ENCODE data around the gene NACC1.
"Not testable (repeated sequence)": the region's sequence is repeated elsewhere in the genome, so short reads cannot be mapped to it uniquely, and the experiment has no call there.

The NACC1 gene

DNA sequence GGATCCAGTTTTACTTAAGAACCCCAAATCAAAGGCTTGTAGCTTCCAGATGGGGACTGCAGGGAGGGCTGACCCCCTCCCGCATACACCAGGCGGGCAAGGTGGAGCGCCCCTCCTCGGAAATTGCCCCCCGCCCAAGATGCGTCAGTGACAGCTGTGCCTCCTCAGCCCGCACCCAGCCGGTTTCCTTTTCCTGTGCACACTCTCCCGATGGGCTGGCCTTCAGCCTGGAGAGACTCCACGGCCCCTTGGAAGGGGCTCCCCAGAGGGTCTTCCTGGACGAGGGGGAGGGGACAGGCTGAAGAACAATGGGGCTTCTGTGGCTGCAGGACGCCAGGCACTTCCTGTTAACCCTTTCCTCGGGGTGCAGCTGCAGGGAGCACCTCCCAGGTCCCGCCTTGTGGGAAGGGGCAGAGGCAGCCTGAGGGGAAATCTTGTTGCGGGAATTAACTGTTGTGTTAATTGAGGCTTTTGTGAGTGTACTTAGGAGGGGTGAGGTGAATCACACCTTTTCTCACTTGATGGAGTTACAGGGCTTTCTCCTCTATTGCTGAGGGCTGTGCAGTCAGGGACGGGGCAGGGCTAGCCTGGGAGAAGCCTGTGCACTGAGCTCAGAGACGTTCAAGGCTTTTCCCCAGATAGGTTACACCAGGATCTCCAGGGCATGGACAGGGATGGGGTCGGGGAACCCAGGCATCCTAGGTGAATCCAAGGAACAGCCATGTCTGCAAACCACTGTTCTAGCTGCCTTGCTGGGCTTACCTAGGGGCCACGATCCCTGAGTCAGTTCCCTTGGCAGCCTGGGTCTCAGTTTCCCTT is 46.5 kb downstream of the NACC1 start:
- peak; percentile 49 for DNase-seq (ENCODE audit: low spot score)

DNA sequence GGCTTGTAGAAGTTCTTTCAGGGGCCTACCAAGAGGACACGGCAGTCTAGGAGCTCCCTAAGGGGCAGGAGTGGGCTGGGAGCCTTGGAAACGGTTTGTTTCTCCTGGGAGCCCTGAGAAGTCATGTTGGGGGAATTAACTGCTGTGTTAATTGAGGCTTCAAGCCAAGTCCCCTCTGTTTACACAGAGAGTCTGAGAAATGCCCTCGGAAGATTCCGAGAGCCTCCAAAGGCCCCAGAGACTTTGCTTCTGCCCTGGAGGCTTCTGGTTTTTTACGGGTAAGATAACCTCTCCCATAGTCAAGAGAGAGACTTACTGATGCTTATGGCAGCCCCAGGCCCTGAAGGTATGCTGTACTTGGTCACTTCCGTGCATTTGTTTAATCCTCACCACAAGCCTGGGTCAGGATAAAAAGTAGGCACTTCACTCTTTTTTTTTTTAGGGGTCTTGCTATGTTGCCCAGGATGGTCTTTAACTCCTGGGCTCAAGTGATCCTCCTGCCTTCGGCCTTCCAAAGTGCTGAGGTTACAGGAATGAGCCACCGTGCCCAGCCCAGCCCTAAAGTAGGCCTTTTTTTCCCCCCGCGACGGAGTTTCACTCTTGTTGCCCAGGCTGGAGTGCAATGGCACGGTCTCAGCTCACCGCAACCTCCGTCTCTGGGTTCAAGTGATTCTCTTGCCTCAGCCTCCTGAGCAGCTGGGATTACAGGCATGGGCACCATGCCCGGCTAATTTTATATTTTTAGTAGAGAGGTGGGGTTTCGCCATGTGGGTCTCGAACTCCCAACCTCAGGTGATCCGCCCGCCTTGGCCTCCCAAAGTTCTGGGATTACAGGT is 47.3 kb downstream of the NACC1 start:
- DNase-seq (ENCODE audit: low spot score): no peak

DNA sequence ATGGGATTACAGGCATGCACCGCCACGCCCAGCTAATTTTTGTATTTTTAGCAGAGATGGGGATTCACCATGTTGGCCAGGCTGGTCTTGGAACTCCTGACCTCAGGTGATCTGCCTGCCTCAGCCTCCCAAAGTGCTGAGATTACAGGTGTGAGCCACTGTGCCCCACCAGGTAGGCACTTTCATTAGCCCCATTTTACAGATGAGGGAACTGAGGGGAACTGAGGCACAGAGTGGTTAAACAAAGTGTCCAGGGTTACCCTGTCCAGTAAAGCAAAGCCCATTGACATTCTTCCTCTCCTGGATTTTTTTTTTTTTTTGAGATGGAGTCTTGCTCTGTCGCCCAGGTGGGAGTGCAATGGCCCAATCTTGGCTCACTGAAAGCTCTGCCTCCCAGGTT is 48.1 kb downstream of the NACC1 start:
- not testable (repeated sequence) for DNase-seq (ENCODE audit: low spot score)

DNA sequence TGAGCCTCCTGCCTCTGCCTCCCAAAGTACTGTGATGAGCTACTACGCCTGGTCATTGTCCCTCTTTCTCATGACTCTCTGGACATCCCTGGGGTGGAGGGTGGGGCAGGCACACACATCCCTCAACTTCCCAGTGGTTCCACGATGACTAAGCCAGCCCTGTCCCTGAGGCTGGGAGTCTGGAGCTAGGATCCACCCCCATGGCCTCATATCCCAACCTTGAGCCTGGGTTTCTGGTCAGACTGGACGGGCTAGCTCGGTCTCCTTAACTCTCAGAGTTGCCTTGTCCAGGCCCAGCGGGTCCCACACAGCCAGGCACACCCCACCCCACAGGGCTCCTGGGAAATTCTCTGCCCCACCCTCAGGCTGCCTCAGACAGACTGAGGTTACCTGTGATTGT is 51.7 kb downstream of the NACC1 start:
- DNase-seq (ENCODE audit: low spot score): no peak

DNA sequence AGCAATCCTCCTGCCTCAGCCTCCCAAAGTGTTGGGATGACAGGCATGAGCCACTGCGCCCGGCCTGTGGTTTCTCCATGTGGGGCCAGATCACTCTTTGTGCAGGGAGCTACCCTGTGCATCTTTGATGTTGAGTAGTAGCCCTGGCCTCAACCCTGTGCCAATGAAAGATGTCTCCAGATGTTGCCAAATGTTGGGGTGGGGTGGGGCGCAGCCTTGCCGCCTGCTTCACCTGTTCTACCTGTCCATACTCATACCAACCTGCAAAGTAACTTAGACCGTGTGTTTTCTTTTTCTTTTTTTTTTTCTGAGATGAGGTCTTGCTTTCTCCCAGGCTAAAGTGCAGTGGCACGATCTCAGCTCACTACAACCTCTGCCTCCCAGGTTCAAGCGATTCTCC is 53.1 kb downstream of the NACC1 start:
- DNase-seq (ENCODE audit: low spot score): no peak

DNA sequence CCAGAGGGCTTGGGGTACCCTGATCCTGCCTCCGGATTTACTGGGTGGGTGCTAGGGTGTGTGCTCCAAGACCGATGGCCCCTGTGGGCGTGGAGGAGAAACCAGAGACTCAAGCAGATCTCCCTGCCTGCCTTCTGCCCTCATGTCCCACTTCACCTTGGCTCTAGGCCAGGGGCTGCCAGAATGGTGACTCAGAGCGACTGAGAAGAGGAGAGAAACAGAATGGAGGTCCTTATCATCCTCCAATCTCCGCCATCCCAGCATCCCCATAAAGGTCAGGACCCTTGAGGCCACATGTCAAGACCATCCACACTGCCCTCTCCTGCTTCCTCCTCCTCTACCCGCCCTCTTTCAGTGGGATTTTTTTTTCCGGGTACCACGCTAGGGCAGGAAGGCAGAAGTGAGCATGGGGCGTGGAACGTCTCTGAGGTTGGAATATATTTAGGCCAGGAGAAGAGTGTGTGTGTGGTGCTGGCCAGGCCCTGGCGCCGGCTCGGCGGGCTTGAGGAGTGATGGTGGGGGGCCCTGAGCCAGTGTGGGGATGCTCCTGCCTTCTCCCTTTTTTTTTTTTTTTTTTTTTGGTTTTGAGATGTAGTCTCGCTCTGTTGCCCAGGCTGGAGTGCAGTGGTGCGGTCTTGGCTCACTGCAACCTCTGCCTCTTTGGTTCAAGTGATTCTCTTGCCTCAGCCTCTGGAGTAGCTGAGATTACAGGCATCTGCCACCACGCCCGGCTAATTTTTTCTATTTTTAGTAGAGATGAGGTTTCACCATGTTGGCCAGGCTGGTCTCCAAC is 54.5 kb downstream of the NACC1 start:
- peak; percentile 38 for DNase-seq (ENCODE audit: low spot score)

DNA sequence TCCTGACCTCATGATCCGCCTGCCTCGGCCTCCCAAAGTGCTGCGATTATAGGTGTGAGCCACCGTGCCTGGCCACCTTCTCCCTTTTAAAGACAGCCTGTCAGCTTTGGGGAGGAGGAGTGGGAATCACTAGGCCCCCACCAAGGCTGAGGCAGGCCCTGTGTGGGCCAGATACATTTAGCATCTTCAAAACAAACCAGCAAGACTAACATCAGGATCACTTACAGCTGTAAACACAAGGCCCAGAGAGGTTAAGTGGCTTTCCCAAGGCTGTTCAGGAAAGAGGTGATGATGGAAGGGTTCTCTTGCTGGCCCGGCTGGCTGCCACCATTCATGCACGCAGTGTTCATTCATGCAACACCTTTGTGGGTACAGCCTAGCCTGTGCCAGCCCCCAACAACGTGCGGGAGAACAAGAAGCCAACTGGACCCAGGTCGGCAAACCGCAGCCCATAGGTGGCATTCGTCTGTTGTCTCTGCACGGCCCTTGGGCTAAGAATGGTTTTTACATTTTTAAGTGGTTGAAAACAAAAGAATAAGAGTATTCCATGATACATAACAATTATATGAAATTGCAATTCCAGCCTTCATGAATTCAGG is 55.2 kb downstream of the NACC1 start:
- DNase-seq (ENCODE audit: low spot score): no peak

DNA sequence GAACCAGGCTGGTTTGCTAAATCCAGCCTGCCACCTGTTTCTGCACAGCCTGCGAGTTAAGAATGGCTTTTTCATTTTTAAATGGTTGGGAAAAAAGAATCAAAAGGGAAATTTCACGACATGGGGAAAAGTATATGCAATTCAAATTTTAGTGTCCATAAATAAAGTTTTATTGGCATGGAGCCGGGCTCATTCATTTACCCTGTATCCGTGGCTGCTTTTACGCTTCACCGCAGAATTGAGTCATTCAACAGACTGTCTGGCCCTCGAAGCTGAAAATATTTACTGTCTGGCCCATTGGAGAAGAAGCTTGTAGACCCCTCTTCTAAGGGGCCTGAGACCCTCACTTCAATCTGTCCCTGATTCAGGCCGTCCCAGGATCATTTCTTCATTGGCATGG is 58.3 kb downstream of the NACC1 start:
- no peak for DNase-seq (ENCODE audit: low spot score)

DNA sequence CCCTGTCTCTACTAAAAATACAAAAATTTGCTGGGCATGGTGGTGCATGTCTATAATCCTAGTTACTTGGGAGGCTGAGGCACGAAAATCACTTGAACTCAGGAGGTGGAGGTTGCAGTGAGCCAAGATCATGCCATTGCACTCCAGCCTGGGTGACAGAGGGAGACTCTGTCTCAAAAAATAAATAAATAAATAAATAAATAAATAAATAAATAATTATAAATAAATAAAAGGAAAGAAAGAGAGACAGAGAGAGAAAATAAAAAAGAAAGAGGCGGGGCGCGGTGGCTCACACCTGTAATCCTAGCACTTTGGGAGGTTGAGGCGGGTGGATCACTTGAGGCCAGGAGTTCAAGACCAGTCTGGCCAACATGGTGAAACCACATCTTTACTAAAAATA is 59.5 kb downstream of the NACC1 start:
- not testable (repeated sequence) for DNase-seq (ENCODE audit: low spot score)

DNA sequence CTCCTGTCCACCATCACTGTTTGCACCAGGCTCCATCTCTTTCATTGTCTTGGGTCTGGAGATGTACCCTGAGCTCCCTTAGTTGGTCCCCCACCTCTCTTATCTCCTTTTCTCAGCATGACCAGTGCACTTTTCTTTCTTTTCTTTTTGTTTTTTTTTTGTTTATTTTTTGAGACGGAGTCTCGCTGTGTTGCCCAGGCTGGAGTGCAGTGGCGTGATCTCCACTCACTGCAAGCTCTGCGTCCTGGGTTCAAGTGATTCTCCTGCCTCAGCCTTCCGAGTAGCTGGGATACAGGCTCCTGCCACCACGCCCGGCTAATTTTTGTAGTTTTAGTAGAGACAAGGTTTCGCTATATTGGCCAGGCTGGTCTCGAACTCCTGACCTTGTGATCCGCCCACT is 60.2 kb downstream of the NACC1 start:
- not testable (repeated sequence) for DNase-seq (ENCODE audit: low spot score)

DNA sequence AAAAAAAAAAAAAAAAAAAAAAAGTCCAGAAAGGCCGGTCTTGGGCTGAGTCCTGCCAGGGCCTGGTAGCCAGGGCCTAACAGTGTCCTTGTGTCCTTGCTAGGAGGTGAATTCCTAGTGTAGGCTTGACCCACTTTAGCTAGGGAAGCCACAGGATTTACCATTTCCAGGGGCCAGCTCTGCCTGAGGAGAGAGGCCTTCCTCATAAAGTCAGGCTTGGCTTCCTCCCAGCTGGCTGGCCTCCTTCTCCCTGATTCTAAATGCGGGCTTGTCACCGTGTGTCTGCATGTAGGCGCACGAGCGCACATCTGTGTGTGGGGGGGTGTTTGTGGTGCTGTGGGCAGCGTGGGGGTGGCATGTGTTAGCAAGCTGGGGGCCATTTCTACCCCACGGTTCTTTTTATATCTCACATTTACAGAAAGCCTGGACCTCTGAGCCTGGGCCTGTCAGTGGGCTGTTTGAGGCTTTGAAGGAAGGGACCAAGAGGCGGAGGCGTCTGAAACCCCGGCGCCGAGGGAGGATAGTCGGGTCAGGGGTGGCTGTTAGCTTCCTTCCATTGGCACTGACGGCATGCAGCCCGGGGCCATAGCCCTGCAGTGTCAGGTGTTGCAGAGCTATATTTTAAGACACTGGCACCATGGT is 63.8 kb downstream of the NACC1 start:
- DNase-seq (ENCODE audit: low spot score): peak; percentile 73

DNA sequence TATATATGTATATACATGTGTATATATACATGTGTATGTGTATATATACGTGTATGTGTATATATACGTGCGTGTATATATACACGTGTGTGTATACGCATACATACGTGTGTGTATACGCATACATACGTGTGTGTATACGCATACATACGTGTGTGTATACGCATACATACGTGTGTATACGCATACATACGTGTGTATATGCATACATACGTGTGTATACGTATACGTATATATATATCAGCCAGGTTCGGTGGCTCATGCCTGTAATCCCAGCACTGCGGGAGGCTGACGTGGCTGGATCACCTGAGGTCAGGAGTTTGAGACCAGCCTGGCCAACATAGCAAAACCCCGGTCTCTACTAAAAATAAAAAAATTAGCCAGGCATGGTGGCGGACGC is 66.9 kb downstream of the NACC1 start:
- not testable (repeated sequence) for DNase-seq (ENCODE audit: low spot score)

DNA sequence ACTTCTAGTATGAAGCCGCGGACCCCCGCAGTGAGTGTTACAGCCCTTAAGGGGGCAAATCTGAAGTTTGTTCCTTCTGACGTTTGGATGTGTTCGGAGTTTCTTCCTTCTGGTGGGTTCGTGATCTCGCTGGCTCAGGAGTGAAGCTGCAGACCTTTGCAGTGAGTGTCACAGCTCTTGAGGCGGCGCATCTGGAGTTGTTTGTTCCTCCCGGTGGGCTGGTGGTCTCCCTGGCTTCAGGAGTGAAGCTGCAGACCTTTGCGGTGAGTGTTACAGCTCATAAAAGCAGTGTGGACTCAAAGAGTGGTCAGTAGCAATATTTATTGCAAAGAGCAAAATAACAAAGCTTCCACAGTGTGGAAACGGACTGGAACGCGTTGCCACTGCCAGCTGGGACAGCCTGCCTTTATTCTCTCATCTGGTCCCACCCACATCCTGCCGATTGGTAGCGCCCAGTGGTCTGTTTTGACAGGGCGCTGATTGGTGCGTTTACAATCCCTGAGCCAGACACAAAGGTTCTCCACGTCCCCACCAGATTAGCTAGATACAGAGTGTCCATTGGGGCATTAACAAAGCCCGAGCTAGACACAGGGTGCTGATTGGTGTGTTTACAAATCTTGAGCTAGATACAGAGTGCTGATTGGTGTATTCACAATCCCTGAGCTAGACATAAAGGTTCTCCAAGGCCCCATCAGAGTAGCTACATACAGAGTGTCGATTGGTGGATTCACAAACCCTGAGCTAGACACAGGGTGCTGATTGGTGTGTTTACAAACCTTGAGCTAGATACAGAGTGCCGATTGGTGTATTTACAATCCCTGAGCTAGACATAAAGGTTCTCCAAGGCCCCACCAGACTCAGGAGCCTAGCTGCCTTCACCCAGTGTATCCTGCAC is 67.9 kb downstream of the NACC1 start:
- DNase-seq (ENCODE audit: low spot score): not testable (repeated sequence)

DNA sequence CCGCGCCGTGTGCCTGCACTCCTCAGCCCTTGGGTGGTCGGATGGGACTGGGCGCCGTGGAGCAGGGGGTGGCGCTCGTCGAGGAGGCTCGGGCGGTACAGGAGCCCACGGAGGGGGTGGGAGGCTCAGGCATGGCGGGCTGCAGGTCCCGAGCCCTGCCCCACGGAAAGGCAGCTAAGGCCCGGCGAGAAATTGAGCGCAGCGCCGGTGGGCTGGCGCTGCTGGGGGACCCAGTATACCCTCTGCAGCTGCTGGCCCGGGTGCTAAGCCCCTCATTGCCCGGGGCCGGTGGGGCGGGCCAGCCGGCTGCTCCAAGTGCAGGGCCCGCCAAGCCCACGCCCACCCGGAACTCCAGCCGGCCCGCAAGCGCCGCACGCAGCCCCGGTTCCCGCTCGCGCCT is 68.6 kb downstream of the NACC1 start:
- DNase-seq (ENCODE audit: low spot score): not testable (repeated sequence)

DNA sequence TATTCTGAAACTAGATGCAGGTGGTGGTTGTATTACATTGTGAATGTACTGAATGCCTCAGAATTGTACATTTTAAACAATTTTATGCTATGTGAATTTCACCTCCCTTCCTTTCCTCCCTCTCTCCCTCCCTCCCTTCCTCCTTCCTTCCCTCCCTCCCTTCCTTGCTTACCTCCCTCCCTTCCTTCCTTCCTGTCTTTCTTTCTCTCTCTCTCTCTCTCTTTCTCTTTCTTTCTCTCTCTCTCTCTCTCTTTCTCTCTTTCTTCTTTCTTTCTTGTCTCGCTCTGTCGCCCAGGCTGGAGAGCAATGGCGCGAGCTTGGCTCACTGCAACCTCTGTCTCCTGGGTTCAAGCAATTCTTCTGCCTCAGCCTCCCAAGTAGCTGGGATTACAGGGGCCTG is 69.4 kb downstream of the NACC1 start:
- no peak for DNase-seq (ENCODE audit: low spot score)

DNA sequence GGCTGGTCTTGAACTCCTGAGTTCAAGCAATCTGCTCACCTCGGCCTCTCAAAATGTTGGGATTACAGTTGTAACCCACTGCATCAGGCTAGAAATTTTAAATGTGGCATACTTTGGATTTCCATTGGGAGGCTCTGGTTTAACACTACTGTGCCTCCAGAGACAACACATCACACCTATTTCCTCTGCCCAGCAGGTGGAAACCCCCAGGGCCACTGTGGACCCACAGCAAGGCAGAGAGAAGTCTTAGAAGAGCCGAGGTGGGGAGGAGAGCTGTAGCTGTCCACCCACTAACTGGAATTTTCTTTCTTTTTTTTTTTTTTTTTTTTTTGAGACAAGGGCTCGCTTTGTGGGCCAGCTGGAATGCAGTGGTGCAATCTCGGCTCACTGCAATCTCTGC is 71.5 kb downstream of the NACC1 start:
- no peak for DNase-seq (ENCODE audit: low spot score)

Data from Ammon's horn (tissue), 1 donor.